Measurements from ENCODE around the gene INTS3.

The INTS3 gene

DNA sequence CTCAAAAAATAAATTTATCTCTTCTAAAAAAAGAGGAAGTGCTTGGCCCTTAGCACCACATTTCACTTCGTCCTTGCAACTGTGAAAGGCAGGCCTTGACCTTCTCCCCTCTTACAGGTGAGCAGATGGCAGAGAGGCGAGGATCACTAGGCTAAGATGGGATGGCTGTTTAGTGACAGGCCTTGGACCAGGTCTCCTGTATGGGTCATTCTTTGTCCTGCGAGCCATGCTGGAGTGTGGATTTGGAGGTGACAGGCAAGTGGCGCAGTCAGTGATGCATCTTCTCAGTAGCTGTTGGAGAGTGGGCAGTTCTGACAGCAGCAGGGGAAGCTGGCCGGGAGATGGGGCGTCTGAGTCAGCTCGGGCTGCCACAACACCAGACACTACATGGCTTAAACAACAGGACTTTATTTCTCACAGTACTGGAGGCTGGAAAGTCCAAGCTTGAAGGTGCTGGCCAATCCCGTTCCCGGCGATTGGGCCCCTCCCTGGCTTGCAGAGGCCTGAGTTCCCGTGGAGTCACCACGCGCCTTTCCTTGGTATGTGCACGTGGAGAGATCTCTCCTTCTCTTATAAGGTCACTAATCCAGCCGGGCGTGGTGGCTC is 63.9 kb downstream of the INTS3 start:
- no peak for DNase-seq (ENCODE audit: extremely low read depth, low read depth)
- TF ChIP-seq, protein P1, sequence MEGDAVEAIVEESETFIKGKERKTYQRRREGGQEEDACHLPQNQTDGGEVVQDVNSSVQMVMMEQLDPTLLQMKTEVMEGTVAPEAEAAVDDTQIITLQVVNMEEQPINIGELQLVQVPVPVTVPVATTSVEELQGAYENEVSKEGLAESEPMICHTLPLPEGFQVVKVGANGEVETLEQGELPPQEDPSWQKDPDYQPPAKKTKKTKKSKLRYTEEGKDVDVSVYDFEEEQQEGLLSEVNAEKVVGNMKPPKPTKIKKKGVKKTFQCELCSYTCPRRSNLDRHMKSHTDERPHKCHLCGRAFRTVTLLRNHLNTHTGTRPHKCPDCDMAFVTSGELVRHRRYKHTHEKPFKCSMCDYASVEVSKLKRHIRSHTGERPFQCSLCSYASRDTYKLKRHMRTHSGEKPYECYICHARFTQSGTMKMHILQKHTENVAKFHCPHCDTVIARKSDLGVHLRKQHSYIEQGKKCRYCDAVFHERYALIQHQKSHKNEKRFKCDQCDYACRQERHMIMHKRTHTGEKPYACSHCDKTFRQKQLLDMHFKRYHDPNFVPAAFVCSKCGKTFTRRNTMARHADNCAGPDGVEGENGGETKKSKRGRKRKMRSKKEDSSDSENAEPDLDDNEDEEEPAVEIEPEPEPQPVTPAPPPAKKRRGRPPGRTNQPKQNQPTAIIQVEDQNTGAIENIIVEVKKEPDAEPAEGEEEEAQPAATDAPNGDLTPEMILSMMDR (IDR thresholded peaks at IDR 0.05; ENCODE audit: low read depth, low read length): no peak

DNA sequence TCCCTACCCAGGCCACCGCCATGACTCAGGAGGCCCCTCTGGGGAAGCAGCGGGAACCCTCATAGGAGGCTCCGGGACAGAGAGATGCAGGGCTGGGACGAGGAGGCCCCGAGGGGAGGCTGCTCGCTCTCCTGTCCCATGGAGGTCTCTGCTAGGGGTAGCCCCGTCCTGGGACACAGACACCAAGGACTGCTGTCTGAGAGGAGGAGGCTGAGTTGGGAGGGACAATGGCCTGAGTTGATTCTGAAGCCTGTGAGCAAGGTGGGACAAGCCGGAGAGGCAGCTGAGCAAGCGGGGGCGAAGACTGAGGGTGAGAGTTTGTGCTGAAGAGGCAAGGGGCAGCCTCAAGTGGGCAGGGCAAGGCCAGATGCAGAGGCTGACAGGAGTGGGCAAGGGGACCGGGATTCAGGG is 64.8 kb downstream of the INTS3 start:
- TF ChIP-seq, protein P1 (IDR thresholded peaks at IDR 0.05; ENCODE audit: low read depth, low read length): no peak
- DNase-seq (ENCODE audit: extremely low read depth, low read depth): no peak

DNA sequence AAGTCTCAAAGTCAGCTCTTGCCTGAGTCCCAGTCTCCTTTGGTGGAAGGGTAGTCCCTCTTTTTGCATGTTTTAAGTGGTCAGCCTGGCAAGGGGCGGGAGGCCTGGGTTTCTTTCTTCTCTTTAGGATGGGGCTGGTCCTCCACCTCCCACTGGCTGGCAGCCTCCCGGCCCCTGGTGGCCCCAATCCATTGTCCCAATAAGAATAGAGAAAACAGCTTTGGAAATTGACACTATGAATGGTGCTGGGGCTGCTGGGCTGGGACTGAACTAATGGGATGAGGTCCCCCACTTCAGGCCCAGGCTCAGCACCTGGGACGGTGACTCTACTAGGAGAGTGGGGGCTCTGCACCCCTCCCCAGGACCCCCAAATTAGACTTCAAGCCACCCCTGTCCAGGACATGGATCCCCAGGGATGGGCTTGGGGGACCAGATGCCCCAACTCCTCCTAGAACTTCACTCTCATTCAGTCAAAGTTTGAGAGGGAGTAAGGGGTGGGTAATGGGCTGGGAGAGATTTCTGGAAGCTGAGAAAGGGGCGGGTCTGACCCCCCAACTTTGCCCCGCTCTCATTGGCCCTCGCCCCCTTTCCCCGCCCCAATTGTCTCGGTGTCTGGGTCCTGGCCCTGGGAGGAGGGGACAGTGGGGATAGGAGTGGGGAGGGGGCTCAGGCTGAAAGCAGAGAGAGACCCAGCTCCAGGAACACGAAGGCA is 65.6 kb downstream of the INTS3 start:
- no peak for DNase-seq (ENCODE audit: extremely low read depth, low read depth)
- TF ChIP-seq, protein P1 (IDR thresholded peaks at IDR 0.05; ENCODE audit: low read depth, low read length): no peak

DNA sequence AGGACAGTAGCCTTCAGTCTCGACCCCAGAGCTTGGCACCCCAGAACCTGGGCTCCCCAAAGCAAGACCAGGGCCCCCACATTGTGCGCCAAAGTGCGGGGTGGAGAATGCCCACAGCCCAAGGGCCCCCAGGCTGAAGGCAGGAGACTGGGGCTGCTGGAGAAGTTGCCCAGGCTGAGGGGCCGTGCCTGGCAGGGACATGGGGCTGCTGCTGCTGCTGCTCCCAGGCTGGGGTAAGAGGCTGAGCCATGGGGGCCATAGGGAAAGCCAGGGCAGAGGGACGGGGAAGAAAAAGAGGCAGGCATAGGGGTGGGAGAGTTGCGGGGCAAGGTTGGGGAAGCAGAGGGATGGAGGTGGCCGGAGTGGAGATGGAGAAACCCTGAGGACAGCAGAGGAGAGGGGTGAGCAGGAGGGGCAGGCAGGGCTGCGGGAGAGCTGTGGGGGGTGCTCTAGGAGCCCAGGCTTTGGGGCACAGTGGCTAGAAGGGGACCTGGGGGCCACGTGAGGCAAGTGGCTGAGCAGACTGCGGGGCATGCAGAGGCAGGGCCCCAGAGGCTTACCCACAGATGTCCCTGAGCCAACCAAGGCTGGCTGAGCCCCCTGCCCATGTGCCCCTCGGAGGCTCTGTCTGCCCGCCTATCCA is 66.2 kb downstream of the INTS3 start:
- DNase-seq (ENCODE audit: extremely low read depth, low read depth): no peak
- TF ChIP-seq, protein P1 (IDR thresholded peaks at IDR 0.05; ENCODE audit: low read depth, low read length): no peak

DNA sequence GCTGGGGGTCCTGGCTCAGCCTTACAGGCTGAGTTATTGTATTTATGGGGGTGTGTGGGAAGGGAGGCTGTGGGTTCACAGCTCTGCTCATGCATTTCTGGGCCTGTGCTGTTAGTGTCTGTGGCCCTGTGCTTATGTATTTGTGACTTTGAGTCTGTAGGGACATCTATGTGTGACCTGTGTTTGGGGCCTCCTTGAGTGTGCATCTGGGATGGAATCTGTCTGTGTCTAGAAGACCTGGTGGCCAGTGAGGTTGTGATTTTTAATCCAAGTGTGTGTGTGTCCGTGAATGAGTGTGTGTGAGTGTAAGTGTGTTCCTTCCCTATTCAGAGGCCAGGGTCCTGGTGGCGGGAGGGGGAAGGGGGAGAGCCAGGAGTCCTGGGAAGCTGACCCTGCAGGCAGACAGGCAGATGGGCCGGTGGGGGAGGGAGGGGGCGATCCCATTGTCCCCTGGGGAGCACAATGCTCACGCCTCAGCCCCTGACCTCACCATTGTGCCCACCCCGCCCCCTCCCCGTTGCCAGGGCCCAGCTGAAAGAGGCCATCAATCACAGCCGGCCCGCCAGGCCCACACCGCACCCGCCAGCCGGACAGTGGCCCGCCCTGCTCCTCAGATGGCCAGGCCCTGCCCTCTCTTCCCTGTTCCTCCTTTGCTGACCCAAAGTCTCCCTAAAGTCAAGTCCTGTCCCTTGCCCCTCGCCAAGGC is 66.9 kb downstream of the INTS3 start:
- TF ChIP-seq, protein P1 (IDR thresholded peaks at IDR 0.05; ENCODE audit: low read depth, low read length): no peak
- DNase-seq (ENCODE audit: extremely low read depth, low read depth): no peak

DNA sequence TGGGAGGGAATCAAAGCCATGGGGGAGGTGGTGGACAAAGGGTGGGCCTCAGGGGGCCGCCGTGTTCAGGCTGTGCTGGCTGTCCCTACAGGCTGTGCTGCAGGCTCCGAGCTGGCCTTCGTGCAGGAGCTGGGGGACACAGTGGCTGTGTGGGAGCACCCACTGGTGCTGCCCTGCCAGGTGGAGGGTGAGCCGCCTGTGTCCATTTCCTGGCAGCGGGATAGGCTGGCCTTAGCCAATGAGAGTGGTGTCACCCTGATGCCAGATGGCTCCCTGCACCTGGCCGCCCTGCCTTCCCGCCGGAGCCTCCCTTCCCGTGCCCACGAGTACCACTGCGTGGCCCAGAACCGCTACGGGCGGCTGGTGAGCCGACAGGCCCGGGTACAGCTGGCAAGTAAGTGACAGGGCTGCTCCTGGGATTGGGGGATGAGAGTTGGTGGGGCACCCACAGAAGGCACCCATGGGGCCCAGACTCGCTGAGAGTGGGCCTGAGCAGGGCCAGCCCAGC is 67.5 kb downstream of the INTS3 start:
- no peak for DNase-seq (ENCODE audit: extremely low read depth, low read depth)
- TF ChIP-seq, protein P1 (IDR thresholded peaks at IDR 0.05; ENCODE audit: low read depth, low read length): no peak

All from AG09319 (cell line).